Fibroblast of lung (primary cell): ENCODE data around the gene POLR3F.

ENCODE experiments used
- CTCF ChIP-seq, 2 donors: IDR thresholded peaks in 1 of 2; conservative IDR thresholded peaks in 1 of 2; 1 replicate in 1 of 2; 2 replicates in 1 of 2; pipeline ENCODE4 v1.5.1; 2011 to 2012; ENCODE audit warnings: low read length in 2 of 2, control low read depth in 1 of 2, inconsistent platforms in 1 of 2, low read depth in 1 of 2, mild to moderate bottlenecking in 1 of 2
- EZH2 ChIP-seq: IDR thresholded peaks from 2 replicates; pipeline ENCODE4 v1.5.1; 2012; ENCODE audit warnings: low read length, control low read depth, mild to moderate bottlenecking; ENCODE audit errors: missing control alignments

- TF ChIP-seq CTCF (conservative IDR thresholded peaks at IDR 0.05 in 1 of 2, IDR thresholded peaks at IDR 0.05 in 1 of 2; ENCODE audit: low read depth in 1 of 2, low read length in 2 of 2) (no peak), EZH2 (no peak)
Observed at GRCh38 chr20:18421608-18422007, 45.6 kb upstream of the POLR3F start.
